H1 (cell line): ENCODE results near the gene ZBTB20.

Experiments used
- EZH2 ChIP-seq: fragments of 200-600 bp; sonication (generic); IDR thresholded peaks from 2 replicates; pipeline ENCODE4 v1.7.1; 2012; ENCODE audit warnings: low read depth, mild to moderate bottlenecking, moderate library complexity, low read length, inconsistent platforms; ENCODE audit not compliant: severe bottlenecking
- FOSL1 ChIP-seq: IDR thresholded peaks from 2 replicates; pipeline ENCODE4 v1.6.1; 2011; ENCODE audit warnings: mild to moderate bottlenecking, low read depth, low read length, moderate library complexity; ENCODE audit not compliant: insufficient read depth
- POLR2AphosphoS5 ChIP-seq: IDR thresholded peaks from 2 replicates; pipeline ENCODE4 v1.6.1; 2011; ENCODE audit warnings: low read depth, low read length
- TAF1 ChIP-seq: IDR thresholded peaks from 2 replicates; pipeline ENCODE4 v1.6.1; 2011; ENCODE audit warnings: mild to moderate bottlenecking, low read depth, low read length
- TF ChIP-seq, protein P1 (sequence below), 3 experiments: IDR thresholded peaks; 1 replicate in 2 of 3; 2 replicates in 1 of 3; pipeline versions ENCODE4 v1.5.1 to v1.6.1; 2011; ENCODE audit warnings: low read length in 3 of 3, mild to moderate bottlenecking in 3 of 3, inconsistent platforms in 2 of 3, low read depth in 1 of 3, moderate library complexity in 1 of 3; ENCODE audit not compliant: insufficient read depth in 1 of 3; ENCODE audit errors: control extremely low read depth in 1 of 3

DNA sequence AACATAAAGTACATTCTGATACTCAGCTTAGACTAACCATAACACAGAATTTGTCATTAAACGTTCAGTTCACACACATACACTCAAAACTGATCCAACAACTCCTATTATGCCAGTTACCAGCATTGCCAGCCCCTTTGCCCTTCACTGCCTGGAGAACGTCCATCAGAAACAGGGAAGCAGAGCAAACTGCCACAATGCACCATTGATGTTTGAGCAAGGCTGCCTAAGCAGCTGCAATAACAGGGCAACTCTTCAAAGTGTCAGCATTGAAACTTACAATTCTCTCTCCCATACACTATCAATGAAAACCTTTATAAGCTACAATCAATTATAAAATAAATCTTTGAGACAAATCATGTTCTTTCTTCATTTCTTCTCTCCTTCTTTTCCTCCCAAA, 85.1 kb downstream of the ZBTB20 start:
- TF ChIP-seq, protein P1, sequence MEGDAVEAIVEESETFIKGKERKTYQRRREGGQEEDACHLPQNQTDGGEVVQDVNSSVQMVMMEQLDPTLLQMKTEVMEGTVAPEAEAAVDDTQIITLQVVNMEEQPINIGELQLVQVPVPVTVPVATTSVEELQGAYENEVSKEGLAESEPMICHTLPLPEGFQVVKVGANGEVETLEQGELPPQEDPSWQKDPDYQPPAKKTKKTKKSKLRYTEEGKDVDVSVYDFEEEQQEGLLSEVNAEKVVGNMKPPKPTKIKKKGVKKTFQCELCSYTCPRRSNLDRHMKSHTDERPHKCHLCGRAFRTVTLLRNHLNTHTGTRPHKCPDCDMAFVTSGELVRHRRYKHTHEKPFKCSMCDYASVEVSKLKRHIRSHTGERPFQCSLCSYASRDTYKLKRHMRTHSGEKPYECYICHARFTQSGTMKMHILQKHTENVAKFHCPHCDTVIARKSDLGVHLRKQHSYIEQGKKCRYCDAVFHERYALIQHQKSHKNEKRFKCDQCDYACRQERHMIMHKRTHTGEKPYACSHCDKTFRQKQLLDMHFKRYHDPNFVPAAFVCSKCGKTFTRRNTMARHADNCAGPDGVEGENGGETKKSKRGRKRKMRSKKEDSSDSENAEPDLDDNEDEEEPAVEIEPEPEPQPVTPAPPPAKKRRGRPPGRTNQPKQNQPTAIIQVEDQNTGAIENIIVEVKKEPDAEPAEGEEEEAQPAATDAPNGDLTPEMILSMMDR (IDR thresholded peaks at IDR 0.05; ENCODE audit: control extremely low read depth in 1 of 3, insufficient read depth in 1 of 3, low read depth in 1 of 3, low read length in 3 of 3) = no peak
- TF ChIP-seq EZH2 (no peak), TAF1 (no peak), POLR2AphosphoS5 (no peak), FOSL1 (no peak)
